Colonic mucosa (tissue), 4 donors: Measurements from ENCODE around the gene MYO1G. TPM values are rescaled to one million over a fixed set of nuclear protein-coding genes. Genes with fewer than 3 reads are reported as not detected.
"Not testable (repeated sequence)": the region's sequence is repeated elsewhere in the genome, so short reads cannot be mapped to it uniquely, and the experiment has no call there.

Experiments used
- DNase-seq: peaks from one replicate; pipeline ENCODE4 v3.0.0-alpha.2; 2020
- H3K27ac ChIP-seq: fragments of 200-600 bp; one replicate; pipeline ENCODE4 v1.8.0; 2021
- H3K27me3 ChIP-seq: fragments of 200-600 bp; one replicate; pipeline ENCODE4 v1.8.0; 2021
- H3K36me3 ChIP-seq: fragments of 200-600 bp; one replicate; pipeline ENCODE4 v1.8.0; 2021
- H3K4me1 ChIP-seq: fragments of 200-600 bp; one replicate; pipeline ENCODE4 v1.8.0; 2021; ENCODE audit warnings: mild to moderate bottlenecking
- H3K4me3 ChIP-seq: fragments of 200-600 bp; one replicate; pipeline ENCODE4 v1.8.0; 2021
- H3K9ac ChIP-seq, 2 donors: one replicate each; pipeline ENCODE4 v1.7.0; 2013; ENCODE audit warnings: control low read depth in 2 of 2, low read depth in 2 of 2, low read length in 2 of 2
- H3K9me3 ChIP-seq: fragments of 200-600 bp; one replicate; pipeline ENCODE4 v1.8.0; 2021
- CTCF ChIP-seq: fragments of 200-600 bp; IDR thresholded peaks from one replicate; pipeline ENCODE4 v1.8.0; 2022; ENCODE audit warnings: antibody characterized with exemption, mild to moderate bottlenecking
- intact Hi-C: fragments of 100-400 bp; cut with DNase I; formaldehyde crosslinking; loops from one replicate; pipeline ENCODE4 v1.14.1; 2022
- total RNA-seq, 2 donors: library from RNA; stranded (reverse); fragmentation: NEBNext Ultra II Directional in 1 of 2; extraction: Animal tissue kit (Norgen Biotek cat#: 25700) in 1 of 2; gene quantifications; one replicate each; pipeline ENCODE4 v1.2.1, GENCODE V29; 2021
- donor health status: healthy.
- donor health status: DM: no; HTN: no; CAD: no.
- donor health status: DM: no; HTN: no; CAD: no.

Gene MYO1G
- total RNA-seq, 2 donors from 2014 or later: 2.1 to 3.6 TPM

GRCh38 chr7:44944821-44945220 is 34.0 kb downstream of the MYO1G start:
- Histone ChIP-seq H3K27ac (no peak overlapping the region), H3K9me3 (no peaks in the 10 kb centered on the region), H3K9ac (no peak overlapping the region), H3K27me3 (no peaks in the 10 kb centered on the region), H3K4me3 (no peak overlapping the region), H3K36me3 (no peaks in the 10 kb centered on the region), H3K4me1 (no peaks in the 10 kb centered on the region)
- DNase-seq: no peak
- TF ChIP-seq CTCF: no peak
- intact Hi-C loops: no loop called here

GRCh38 chr7:44943631-44944030 is 35.2 kb downstream of the MYO1G start:
- Histone ChIP-seq H3K9ac (no peak overlapping the region), H3K27me3 (no peaks in the 10 kb centered on the region), H3K9me3 (no peaks in the 10 kb centered on the region), H3K4me1 (no peaks in the 10 kb centered on the region), H3K27ac (no peak overlapping the region), H3K36me3 (no peaks in the 10 kb centered on the region), H3K4me3 (no peak overlapping the region)
- TF ChIP-seq CTCF: no peak
- DNase-seq: no peak
- intact Hi-C loops: no loop called here

- Histone ChIP-seq H3K9me3 (no peaks in the 10 kb centered on the region), H3K36me3 (no peaks in the 10 kb centered on the region), H3K9ac (no peak overlapping the region), H3K4me3 (no peak overlapping the region), H3K27ac (no peak overlapping the region), H3K27me3 (no peaks in the 10 kb centered on the region), H3K4me1 (no peaks in the 10 kb centered on the region)
- no peak for TF ChIP-seq CTCF
- no peak for DNase-seq
- intact Hi-C loops: no loop called here
Measured at GRCh38 chr7:44937426-44937825, 41.4 kb downstream of the MYO1G start.

- intact Hi-C loops: no loop called here
- Histone ChIP-seq H3K36me3 (no peaks in the 10 kb centered on the region), H3K9me3 (no peaks in the 10 kb centered on the region), H3K27me3 (no peaks in the 10 kb centered on the region), H3K4me3 (no peak overlapping the region), H3K27ac (no peak overlapping the region), H3K4me1 (no peaks in the 10 kb centered on the region), H3K9ac (no peak overlapping the region)
- no peak for TF ChIP-seq CTCF
- DNase-seq: no peak
Measured at GRCh38 chr7:44936322-44936721, 42.5 kb downstream of the MYO1G start.

GRCh38 chr7:44935583-44935982 is 43.2 kb downstream of the MYO1G start:
- no peak for TF ChIP-seq CTCF
- no peaks in the 10 kb centered on the region for H3K27me3 ChIP-seq
- no peaks in the 10 kb centered on the region for H3K9me3 ChIP-seq
- no peak overlapping the region for H3K27ac ChIP-seq
- H3K4me3 ChIP-seq: no peak overlapping the region
- H3K36me3 ChIP-seq: no peaks in the 10 kb centered on the region
- intact Hi-C loops: no loop called here
- DNase-seq: no peak
- no peaks in the 10 kb centered on the region for H3K4me1 ChIP-seq
- H3K9ac ChIP-seq: no peak overlapping the region

GRCh38 chr7:44935016-44935415 is 43.8 kb downstream of the MYO1G start:
- TF ChIP-seq CTCF: no peak
- H3K9ac ChIP-seq: no peak overlapping the region
- no peaks in the 10 kb centered on the region for H3K4me1 ChIP-seq
- intact Hi-C loops: no loop called here
- no peak for DNase-seq
- no peaks in the 10 kb centered on the region for H3K36me3 ChIP-seq
- no peak overlapping the region for H3K27ac ChIP-seq
- H3K27me3 ChIP-seq: no peaks in the 10 kb centered on the region
- H3K9me3 ChIP-seq: no peaks in the 10 kb centered on the region
- H3K4me3 ChIP-seq: no peak overlapping the region

- H3K36me3 ChIP-seq, H3K27ac ChIP-seq, H3K4me1 ChIP-seq, H3K9me3 ChIP-seq, H3K27me3 ChIP-seq, H3K4me3 ChIP-seq, intact Hi-C loops, DNase-seq, H3K9ac ChIP-seq: not testable (repeated sequence)
Measured at GRCh38 chr7:44934510-44934909, 44.3 kb downstream of the MYO1G start.
